Neural progenitor cell (in vitro differentiated cells): Measurements from ENCODE around the gene RAD51B.

Experiments used
- CTCF ChIP-seq: fragments of 200-600 bp; sonication (generic); IDR thresholded peaks from 2 replicates; pipeline ENCODE4 v1.5.1; 2017; ENCODE audit warnings: antibody characterized with exemption, mild to moderate bottlenecking
- EZH2 ChIP-seq: fragments of 200-600 bp; sonication (generic); IDR thresholded peaks from 2 replicates; pipeline ENCODE4 v1.6.1; 2017; ENCODE audit warnings: antibody characterized with exemption, mild to moderate bottlenecking, moderate library complexity
- EZH2phosphoT487 ChIP-seq: fragments of 200-600 bp; sonication (generic); IDR thresholded peaks from 2 replicates; pipeline ENCODE4 v1.6.1; 2017; ENCODE audit warnings: antibody characterized with exemption

GRCh38 chr14:68370057-68370360 lies 550.4 kb downstream of the RAD51B start:
- no peak for TF ChIP-seq CTCF
- no peak for TF ChIP-seq EZH2
- no peak for TF ChIP-seq EZH2phosphoT487
